Measurements from ENCODE around the gene CCDC8.
"Not testable (repeated sequence)": the region's sequence is repeated elsewhere in the genome, so short reads cannot be mapped to it uniquely, and the experiment has no call there.

The CCDC8 gene

DNA sequence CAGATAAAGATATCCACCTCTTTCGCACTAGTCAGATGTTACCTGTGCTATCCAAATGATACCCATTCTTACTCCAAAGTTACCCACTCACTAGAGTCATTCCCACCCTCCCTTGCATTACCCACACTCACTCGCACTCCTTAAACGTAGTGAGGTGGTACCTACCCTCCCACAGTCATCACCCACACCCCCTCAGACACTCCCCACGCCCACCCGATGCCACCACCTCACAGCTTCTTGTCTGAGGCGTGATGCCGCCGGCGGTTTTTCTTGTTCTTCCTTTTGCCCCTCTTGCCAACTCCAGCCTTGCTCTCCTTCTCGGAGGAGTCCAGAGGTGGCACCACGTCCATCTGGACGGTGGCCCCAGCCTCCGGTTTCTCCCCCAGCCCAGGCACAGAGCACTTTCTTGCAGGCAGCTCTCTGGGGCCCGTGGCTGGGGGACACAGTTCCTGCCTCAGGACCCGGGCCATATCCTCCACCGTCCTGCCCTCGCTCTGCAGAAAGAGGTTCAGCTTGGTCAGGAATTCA lies 14.2 kb upstream of the CCDC8 start:
- DNase-seq = no peak

DNA sequence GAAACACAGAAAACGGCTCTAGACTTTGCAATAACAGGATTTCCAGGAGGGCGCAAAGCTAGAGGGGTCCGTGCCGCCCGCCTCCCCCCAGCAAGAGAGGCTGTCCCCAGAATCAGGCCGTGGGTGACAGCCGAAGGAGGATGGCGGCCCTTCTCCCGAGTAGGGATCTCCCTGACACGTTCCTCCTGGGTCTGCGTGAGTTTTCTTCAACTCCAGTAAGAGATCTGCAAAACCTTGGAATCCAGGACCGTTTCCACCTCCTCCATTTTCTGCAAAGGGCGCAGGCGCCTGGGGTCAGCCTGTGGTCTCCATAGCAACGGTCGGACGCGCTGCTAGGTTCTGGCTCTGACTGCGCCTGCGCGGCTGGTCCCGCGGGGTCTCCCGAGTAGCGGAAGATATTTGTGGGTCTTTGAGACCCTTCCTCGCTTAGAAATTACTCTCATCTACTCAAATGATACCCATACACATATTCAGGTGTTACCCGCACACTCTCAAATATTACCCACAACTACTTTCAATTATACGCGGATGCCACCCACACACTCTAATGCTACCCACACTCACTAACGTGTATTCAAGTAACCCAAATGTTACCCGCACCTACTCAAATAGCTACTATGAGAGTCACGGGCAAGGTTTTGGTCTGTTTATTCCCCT lies 13.3 kb upstream of the CCDC8 start:
- DNase-seq = peak; percentile 75 to 82

DNA sequence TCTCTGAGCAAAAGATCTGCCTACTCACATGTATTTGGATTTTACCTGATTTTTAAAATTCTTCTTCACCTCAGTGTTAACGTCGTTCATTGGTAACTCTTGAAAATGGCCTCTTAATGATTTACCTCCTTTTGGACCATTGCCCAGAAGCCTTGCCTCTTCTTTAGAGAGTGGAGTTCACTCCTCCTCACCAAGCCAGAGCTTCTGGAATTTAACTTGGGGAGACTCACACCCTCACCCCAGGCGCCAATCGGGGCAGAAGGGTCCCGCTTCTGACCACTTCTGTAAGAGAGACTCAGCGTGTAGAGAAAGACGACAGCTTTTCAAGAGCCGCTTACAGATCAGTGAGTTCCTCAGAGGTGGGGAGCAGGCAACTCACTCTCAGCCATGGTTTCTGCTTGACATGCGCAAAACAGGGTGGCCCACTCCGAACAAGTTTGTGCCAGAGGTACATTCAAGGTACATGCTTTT lies 12.7 kb upstream of the CCDC8 start:
- no peak for DNase-seq

DNA sequence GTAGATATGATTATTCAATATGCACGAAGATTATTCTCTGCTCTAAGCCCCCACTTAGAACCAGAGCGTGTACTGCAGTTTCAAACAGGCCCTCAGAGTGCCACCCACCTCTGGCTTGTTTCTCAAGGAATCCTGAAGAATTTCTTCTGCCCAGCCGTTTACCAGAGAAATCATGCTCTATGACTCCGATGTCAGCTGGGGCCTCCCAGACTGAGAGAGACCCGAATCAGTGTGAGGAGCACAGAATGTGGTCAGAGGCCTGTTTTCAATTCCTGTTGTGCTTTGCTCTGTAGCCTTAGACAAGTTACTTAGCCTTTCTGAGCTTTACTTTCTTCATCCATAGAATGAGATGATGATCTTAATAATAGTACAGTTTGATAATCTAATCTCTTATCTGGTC lies 9.8 kb upstream of the CCDC8 start:
- no peak for DNase-seq

DNA sequence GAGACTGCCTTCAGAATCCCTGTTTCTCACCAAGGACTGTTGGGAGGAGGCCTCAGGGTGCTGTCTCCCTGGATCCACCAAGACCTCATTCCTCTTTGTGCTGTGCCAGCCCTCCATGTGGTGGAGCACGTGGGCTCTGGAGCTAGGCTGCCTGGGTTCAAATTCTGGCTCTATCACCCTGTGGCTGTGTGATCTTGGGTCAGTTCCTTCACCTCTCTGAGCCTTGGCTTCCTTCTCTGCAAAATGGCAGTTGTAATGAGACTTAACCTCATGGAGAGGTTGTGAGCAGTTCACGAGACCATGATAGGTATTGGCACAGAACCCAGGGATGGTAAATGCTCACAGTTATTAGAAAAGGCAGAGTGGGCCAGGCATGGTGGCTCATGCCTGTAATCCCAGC lies 9.0 kb upstream of the CCDC8 start:
- no peak for DNase-seq

DNA sequence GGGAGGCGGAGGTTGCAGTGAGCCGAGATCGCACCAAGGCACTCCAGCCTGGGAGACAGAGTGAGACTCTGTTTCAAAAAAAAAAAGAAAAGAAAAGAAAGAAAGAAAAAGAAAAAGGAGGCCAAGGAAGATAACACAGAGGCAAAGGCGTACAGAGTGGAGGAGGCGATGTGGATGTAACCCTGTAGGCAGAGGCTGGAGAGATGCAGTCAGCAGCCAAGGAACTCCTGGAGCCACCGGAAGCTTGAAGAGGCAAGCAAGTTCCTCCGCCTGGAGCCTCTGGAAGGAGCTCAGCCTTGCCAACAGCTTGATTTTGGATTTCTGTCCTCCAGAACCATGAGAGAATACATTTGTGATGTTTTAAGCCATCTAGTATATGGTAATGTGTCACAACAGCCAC lies 6.7 kb upstream of the CCDC8 start:
- no peak for DNase-seq

DNA sequence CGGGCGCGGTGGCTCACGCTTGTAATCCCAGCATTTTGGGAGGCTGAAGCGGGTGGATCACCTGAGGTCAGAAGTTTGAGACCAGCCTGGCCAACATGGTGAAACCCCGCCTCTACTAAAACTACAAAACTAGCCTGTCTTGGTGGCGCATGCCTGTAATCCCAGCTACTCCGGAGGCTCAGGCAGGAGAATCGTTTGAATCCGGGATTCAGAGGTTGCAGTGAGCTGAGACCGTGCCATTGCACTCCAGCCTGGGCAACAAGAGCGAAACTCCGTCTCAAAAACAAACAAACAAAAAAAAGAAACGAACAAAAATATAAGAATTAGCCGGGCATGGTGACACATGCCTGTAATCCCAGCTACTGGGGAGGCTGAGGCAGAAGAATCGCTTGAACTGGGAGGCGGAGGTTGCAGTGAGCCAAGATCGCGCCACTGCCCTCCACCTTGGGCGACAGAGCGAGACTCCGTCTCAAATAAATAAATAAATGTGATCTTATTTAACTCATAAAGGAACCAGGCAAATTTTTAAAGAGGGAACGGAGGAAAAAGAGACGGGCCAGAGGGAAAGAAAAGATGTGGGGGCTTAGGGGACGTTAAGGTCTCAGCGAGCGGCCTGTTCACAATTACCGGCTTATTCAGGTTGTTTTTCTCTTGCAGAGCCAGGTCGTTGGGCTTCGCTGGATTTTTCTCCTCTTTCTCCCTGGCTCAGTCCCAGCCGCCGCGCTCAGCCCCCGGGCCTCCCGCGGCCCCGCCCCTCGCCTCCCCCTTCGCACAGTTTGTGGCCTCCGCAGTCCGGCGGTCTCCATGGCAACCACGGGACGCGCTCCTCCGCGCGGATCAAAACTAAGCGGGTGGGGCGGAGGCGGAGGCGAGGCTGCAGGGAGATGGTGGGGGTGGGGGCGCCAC lies 2.7 kb upstream of the CCDC8 start:
- peak; percentile 88 to 89 for DNase-seq

DNA sequence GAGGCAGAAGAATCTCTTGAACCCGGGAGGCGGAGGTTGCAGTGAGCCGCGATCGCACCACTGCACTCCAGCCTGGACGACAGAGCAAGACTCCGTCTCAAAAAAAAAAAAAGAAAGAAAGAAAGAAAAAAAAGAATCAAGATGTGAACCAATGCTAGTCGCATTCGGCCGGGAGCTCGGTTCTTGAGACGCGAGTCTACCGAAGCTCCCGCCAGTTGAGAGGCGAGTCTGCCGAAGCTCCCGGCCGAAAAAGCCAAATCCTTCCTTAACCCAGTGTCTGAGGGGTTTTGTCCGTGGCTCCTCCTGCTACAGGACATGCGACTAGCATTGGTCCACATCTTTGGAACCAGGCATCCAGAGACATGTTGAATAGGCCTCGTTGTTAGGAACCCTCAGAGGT lies 1.5 kb upstream of the CCDC8 start:
- not testable (repeated sequence) for DNase-seq

DNA sequence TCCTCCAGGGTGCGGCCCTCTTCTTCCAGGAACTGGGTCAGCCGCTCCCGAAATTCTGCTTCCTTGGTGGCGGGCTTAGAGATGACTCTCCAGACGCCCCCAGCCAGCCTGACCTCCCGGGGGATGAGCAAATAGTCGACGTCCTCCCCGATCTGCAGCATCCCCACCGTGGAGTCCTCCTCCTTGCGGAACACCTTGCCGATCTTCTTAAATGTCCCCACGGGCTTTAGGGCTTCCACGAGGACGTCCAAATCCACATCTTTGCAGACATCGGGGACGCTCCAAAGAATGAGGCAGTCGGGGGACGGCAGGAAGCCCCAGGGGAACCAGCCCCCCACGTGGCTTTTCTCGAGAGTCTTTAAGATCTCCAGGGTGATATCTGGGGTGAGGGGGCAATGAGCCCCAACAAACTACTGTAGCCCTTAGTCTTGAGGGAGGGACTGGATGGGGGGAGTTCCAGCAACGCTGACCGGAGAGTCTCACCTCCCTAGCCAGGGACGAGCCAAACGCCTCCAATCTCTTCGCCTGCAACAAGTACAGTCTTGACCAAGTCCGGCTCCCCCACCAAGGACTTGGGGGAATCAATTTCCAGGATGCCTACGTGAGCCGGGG lies 608 bp downstream of the CCDC8 start:
- no peak for DNase-seq

DNA sequence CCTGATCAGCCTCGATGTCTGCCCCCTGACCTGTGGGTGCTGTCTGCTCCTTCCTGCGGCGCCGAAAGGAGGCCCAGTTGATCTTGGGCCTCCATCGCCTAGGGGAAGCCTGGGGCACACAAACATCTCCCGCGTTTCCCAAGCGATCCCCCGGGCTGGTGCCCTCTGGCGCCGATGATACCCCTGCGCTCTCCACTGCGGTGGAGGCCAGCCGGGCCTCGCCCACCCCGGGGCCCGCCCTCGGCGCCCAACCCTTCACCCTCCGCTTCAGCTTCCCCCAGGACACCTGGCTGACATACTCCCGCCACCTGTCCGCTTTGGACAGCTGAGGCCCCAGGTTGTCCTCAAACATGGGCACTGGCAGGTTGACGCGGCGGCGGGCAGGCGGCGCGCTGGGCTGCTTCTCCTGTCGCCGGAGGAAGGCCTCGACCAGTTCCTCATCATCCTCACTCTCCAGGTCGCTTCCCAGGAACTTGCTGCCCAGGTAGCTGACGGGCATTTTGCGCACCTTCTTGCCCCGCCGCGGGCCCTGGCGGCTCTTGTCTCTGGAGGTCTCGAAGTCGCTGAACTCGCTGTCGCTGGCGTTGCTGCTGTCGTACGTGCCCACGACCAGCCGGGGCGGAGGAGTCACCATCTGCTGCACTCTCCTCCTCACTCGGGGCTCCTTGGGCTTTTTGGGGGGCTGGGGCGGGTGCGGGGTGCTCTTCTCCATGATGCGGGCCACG lies 1.3 kb downstream of the CCDC8 start:
- DNase-seq = no peak

DNA sequence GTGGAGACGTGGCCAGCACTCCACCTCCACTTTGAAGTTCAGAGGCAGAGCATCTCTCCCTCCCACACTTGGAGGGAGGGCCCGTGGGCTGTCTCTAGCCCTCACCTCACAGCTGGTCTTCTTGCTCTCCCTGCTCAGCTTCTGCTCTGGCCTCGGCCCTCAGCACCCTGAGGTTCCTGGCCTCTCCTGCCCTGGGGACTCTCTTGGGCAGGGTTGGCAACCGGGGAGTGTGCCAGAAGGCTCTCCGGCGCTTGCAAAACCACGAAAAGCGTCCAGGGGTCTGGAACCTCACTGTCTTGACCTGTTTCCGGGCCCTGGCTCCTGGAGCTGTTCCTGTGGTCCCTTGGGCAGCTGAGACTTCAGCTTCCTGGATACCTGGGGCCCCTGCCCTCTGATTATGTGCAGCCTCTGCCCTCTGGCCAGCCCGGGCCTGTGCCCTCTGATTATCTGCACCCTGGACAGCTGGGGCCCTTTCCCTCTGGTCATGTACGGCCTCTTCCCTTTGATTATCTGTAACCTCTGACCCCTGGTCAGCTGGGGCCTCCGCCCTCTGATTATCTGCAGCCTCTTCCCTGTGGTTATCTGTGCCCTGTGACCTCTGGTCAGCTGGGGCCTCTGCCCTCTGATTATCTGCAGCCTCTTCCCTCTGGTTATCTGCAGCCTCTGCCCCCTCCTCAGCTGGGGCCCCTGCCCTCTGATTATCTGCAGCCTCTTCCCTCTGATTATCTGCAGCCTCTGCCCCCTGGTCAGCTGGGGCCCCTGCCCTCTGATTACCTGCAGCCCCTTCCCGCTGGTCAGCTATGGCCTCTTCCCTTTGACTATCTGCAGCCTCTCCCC lies 2.1 kb downstream of the CCDC8 start:
- DNase-seq = no peak

DNA sequence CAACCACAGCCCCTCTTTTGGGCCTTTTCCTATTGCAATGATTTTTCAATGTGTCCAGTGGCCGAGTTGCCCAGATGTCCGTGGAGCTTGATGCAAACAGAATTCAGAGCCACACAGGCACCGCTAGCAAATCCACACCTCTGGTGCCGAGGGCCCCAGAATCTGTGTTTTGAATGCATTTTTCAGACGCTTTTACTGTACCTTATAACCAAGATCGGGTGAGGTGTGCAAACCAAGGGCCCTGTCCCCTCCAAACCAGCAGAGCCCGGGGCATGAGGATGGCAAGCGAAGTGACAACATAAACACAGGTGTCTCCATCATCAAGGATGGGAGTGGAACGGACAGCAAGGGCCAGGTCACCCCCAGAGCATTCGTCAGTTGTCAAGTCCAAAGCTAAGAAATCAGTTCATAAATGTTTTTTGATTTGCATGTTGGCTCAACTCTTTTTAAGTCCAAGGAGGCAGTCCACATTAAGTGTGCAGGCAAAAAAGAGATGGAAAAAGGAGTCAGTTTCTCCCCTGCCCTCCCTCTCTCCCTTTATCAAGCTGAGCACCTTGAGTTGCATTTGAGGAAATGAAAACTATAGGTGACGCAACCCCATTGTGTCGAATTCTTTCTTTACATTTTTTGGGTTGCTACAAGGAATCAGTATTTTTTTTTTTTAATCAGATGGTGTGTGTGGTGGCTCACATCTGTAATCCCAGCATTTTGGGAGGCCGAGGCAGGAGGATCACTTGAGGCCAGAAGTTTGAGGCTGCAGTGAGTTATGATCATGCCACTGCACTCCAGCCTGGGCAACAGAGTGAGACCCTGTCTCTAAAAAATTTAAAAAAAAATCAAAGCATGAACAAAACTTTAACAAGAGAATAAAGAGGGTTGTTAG lies 2.9 kb downstream of the CCDC8 start:
- DNase-seq = no peak

DNA sequence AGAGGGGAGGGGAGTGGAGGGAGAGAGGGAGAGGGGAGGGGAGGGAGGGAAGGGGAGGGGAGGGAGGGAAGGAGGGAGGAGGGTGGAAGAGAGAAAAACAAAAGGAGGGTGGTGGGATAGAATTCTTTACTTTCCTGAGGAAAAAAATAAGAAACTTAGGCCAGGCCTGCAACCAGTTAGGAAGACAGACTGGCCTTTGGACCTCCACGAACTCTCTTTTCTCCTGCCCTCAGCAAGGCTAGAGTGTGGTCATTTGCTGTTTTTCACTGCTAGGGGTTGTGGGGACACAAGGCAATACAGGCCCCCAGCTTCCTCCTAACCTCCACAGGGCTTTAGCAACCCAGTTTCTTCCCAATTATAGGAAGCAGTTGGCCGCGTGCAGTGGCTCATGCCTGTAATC lies 4.2 kb downstream of the CCDC8 start:
- DNase-seq = no peak

DNA sequence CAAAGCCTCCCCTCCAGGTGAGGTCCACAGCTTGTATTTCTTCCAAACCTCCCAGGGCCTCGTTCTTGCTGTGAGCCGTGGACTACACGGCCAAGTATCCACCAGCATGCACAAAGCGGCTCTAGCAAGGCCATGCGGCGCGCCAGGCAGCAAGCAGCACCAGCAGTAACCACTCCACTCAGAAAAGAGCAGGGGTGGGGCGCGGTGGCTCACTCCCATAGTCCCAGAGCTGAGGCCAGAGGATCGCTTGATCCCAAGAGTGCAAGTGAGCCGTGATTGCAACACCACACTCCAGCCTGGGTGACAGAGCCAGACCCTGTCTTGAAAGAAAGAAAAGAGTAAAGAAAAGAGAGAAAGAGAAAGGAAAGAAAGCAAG lies 4.7 kb downstream of the CCDC8 start:
- no peak for DNase-seq

DNA sequence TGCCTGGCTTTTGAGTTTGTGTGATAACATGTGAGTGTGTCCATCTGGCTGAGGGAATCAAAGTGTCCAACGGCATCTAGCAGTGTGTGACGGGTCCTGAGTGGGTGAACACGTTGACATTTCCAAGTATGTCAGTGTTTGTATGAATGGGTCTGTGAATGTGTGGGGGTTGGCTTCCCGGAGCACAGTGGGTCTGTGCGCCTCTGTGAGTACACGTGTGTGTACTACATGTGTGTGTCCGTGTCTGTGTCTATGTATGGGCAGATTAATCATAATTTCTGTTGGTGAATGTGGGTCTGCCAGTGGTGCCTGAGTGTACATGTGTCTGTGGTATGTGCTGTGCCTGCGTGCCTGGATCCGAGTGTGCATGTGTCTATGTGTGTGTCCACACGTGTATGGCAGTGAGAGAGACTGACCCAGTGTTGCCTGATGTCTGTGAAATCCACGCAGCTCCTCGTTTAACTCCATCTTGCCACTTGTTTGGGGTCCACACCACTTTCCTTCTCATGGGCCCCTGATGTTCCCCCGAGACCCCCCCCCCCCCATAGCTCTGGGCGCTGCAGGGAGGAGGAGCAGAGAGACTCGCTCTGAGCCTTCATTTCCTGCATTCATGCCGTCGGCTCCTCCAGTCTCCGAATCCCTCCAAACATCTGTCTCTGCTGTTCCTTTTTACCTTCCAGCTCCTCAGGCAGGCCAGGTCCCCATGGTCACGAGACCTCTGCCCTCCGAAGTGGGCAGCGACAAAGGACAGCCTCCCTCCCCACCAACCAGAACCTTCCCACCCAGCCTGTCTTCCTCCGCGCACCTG lies 5.3 kb downstream of the CCDC8 start:
- DNase-seq = no peak

DNA sequence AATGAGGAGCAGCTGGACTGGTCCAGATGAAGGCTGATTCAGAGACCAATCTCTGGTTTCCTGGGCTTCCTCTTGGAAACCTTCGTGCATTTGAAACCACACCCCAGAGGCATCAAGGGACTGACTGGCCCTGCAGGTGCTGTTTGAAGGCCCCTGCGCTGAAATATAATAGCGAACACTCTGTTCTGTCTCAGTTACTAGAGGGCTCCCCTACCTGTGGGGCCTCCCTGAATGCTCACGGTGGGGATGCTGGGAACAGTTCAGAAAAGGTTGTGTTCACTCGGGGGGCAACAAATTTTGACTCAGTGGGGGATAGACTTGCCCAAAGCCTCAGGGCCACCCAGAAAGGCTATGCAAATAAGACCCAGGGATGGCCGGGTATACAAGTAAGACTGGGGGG lies 6.4 kb downstream of the CCDC8 start:
- DNase-seq = no peak

DNA sequence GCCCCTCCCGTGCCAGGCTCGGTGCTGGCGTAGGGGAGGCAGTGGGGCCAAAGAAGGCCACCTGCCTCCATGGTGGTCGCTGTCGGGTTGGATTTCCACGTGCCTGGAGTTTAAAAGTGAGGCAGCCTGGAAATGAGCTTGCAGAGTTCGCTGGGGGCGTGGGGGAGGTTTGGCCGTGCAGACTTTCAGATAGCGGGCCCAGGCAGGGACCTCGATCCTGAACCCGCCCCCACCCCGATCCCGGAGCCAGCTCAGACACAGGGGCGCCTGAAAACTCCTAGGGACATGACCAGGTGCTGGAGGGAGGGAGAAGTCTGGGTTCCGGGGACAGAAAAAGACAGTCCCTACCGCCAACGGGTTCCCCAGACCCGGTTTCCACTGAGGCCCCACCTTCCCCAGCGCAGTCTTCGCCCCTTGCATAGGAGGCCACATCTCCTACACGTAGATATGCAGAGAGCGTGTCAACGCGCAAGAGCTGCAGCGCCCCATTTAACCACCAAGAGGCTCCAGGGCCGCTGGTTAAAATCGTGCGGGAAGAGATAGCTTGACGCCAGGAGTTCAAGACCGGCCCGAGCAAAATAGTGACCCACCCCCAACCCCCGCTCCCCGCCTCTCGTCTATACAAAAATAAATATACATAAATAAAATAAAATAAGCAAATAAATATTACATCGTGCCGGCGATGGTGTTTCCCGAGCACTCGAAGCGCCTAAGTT lies 8.5 kb downstream of the CCDC8 start:
- DNase-seq = no peak

DNA sequence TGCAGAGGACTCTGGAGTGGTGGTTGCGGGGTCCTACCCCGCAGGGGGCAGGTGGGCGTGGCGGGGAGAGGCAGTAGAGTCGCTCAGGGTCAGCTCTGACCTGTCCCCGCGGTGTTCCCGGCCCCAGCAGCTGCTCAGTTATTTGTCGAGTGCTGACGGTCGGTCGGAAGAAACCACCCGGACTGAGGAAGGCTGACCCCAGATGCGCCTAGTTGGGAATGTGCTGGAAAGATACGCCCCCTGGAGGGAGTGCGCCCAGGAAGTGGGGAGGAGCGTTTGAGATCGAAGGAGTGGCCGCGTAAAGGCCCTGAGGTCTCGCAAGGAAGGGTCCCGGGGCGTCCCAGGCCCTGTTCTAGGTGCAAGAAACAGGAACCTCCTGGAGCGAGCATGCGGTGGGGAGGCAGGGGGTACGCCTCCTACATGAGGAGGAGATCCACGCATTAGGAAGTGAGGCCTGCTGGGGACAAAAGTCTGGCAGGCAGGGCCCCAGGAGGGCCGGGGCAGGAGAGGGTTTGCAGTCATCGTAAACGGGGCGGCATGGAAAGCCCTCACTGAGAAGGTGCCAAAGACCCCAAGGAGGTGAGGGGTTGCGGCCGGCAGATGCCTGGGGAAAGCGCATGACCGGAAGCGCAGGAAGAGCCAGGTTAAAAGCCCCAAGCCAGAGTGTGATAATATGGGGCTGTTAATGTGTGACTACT lies 9.2 kb downstream of the CCDC8 start:
- peak; percentile 79 to 85 for DNase-seq

DNA sequence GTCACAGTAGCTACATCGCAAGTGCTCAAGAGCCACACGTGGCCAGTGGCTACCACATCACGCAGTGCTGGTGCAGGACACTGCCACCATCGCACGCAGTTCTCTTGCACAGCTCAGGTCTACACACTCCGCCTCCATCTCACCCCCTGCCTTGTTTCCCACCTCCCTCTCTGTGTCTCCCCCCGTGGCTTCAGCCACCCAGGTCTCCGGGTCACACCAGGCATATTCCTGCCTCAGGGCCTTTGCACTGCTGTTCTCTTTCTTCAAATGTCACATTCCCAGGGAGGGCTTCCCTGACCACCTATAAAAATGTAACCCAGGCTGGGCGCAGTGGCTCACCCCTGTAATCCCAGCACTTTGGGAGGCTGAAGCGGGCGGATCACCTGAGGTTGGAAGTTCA lies 10.6 kb downstream of the CCDC8 start:
- DNase-seq = no peak

Measured in NCI-H1930 (cell line).